ENCODE data around the gene OR4F15. TPM values are rescaled to one million over a fixed set of nuclear protein-coding genes. Genes with fewer than 3 reads are reported as not detected.

OR4F15 gene
- total RNA-seq, 2 experiments from 2014 or later: not detected

Other genes starting within 250 kb of the OR4F15 start
- gene TM2D3, start 159.8 kb upstream of the OR4F15 start, total RNA-seq: 10 to 100 TPM; 36.8 to 38.8 TPM
- 1 to 10 TPM; 7.6 TPM for gene TARS3, start 87.7 kb upstream of the OR4F15 start, total RNA-seq
- not detected for gene OR4F6, start 8.7 kb upstream of the OR4F15 start, total RNA-seq